HG03460 (cell line): ENCODE measurements around the gene SLC4A11.

Source experiments
- ATAC-seq: cut with Tn5 transposase; IDR thresholded peaks from one replicate; pipeline ENCODE4 v1.9.1; 2021; ENCODE audit not compliant: unreplicated experiment

The SLC4A11 gene

DNA sequence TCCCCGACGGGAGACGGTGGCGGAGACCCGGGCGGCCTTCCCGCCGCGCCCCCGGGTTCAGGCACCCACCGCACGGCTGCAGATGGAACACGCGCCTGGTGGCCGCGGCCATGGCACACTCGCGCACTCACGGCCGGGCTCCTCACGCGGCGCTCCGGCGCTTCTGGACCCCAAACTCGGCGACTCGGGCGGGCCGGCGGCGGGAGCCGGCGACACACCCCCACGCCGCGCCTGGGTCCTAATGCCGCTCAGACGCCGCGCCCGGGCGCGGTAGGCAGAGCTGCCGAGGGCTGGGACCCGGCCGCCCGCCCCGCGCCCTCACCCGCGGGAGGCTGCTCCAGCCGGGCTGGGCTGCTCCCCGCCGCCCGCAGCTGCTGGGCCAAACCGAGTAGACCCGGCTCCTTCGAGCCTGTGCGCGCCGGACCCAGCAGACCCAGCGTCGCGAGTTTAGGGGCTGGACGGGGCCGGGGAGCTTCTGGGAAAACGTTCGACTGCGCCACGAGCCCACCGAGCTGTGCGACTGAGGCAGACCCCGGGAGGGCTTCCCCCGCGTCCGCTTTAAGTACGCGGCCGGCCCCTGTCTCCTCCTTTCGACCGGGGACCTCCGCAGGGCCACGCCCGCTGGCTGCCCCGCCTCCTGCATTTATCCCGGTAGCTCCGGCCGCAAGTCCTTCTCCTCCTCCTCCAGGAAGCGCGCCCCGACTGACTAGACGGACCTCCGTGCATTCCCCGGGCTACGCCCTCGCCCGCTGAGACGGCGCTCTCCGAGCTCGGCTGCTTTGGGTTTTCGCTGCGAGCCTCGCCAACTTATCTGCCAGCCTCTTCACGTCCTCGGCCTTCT is at the start of gene SLC4A11:
Gene SLC4A11 (minus strand): TSS at position 165 of the 841 bp plus-strand sequence. CDS start 53 bp downstream, at position 112.
- ATAC-seq = no peak

DNA sequence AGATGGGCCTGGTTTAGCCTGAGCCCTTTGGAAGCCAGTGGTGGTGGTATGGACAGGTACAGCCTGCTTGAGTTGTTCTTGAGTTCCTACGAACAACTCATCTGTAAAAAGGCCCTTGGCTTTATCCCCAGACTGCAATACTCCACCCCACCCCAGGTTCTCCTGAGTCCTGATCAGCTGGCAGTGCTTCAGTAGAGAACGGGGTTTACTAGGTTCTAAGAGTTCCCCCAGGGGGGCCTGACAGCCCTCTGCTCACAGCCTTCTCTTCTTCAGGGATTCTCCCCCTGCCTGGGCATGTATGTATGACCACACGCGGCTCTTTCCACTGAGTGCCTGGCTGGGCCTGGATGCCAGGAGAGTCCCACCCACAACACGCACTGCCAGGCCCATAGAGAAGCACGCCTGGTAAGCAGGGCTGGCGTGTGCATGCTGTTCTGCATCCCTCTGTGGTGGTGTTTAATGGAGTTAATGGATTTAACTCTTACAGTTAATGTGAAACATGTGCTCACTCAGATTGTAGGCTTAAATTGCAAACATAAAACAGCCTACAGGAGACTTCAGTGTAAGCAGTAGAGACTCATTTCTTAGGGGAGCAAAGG is 44.3 kb upstream of the SLC4A11 start:
- ATAC-seq = no peak

DNA sequence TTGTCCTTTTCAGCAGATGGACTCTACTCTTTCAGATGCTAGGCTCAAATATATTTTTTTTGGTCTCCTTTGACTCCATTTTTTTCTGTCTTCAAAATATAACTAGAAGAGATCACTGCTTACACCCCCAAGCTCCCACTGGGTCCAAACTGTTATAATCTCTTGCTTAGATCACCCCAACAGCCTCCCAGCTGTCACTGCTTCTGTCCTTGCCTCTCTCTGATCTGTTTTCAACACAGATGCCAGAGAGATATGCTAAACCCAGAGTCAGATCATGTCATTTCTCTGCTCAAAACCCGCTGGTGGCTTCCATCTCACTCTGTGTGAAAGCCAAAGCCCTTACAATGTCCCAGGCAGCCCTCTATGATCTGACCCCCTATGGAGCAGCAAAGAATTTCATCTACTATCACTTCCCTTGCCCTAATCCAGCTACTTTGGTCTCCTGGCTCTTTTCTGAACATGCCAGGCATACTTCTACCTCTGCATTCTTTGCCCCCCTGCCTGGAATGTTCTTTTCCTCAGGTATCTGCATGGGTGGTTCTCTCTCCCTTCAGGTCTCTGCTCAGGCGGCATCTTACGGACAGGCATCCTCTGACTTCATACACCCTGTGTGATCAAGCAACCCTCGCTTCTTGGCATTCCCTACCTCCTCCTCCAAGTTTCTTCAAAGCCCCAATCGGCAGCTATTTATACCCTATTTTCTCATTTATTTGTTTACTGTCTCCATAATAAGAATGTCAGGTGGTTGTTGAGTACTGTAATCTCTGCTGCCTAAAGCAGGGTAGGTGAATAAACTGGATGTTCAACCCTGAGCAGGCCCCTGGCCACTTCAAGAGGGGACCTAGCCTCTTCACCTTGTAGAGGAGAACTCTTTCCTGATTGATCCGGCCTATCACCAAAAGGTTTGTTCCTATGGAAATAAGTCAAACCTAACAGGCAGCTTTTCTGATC is 43.6 kb upstream of the SLC4A11 start:
- ATAC-seq = no peak

DNA sequence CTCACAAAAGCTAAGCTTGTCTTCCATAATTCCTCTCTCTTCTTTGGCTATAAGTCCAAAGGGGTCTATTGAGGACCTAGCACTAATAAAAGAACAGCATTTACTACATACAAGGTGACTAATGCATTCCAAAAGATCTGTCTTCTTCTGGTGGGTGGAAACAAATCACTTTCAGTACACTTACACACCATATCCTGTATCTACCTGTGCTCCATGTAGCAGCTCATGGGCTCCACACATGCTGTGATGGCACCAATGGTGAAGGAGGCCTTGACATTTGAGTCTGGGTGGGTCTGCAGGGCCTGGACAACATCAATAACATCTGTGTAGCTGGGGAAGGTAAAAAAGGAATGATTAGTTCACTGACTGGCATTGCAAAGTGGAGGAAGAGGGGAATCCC is 42.4 kb upstream of the SLC4A11 start:
- ATAC-seq = no peak

DNA sequence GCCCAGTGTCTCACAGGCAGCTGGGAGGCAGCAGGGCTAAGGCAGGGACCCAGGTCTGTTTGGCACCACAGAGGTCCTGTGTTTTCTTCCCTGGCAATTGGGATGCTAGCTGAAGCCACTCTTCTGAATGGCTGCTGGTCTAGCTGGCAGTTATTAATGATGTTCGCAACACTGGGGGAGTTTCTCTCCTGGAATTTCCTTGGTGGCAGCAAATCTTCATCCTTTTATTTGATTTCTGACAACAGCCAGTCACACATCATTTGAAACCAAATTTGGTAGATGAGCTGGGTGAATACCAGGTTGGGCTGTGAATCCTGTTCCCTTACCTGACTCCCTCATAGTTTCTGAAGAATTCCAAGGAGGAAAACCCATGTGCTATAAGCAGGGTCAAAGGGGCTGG is 40.8 kb upstream of the SLC4A11 start:
- ATAC-seq = no peak

DNA sequence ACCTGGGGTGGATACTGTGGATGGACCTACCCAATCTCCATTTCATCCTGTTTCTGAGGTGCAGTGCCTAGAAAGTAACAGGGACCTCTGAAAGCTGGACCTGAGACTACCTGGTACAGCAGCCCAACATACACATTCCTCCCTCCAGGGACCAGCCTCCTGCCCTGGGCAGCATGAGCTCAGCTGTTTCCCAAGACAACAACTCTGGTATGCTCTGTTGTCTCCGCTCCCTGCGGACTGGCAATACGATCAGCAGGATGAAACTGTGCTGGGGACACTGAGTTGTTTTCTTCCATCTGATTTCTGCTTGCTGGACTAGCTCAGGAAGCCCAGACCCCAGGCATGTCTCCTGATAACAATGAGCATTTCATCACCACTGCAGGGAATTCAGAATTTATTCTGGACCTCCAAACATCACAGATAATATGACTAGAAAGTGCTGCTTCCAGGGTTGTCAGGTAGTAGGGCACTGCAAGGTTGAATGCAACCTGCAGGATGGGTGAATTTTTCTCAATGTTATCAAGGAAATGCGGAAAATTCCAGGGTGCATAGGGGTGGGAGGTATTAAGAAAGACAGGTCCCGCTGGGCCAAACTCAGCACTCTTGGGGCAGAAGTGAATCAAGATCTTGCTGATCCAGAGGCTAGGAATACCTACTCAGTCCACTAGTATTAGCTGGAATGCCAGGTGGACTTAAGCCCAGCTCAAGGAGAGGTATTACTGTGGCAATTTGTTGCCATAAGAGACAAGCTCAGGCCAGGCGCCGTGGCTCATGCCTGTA is 38.9 kb upstream of the SLC4A11 start:
- ATAC-seq = no peak

DNA sequence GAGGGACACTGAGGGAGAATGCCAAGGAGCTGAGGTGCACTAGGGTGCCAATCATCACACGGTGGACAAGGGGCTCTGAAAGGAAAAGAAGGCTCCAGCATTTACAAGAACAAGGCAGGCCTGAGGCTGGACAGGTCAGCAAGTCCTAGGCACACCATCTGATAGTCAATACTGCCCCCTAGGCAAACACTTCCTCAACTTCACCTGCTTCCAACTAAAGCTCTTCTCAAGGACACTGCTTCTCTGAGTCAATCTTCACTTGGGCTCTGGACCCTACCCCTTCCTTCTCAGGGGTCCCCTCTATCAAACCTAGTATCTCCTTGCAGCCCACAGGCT is 37.7 kb upstream of the SLC4A11 start:
- ATAC-seq = no peak

DNA sequence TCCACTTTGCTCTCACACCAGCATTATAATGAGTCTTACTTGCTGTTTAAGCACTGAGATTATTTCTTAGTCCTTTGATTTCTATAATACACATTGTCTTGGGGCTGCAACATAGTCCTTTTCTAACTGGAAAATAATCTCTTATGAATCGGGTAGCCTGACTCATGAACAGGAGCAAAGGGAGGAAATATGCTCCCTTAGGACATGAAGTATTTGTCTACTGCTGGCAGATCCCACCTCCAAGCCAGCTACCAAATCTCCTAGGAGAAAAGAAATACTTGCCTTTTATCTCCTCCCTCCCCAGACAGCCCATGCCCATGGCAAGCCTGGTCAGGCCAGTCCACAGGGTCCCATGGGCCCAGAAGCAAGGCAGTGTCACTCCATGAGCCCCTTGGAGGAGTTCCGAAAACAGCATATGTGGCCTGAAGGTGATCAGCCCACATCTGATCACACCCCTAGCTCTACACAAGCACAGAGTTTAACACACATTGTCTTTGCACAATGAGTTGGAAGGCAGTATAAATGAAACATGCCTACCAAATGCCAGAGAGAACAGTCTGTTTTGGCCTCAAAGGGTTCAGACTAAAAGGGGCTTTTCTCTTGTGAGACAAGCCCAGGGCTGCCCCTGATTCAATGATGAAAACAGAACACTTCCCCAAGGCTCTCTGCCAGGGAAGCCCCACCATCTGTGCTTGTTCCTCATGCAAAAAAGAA is 37.1 kb upstream of the SLC4A11 start:
- ATAC-seq = no peak

DNA sequence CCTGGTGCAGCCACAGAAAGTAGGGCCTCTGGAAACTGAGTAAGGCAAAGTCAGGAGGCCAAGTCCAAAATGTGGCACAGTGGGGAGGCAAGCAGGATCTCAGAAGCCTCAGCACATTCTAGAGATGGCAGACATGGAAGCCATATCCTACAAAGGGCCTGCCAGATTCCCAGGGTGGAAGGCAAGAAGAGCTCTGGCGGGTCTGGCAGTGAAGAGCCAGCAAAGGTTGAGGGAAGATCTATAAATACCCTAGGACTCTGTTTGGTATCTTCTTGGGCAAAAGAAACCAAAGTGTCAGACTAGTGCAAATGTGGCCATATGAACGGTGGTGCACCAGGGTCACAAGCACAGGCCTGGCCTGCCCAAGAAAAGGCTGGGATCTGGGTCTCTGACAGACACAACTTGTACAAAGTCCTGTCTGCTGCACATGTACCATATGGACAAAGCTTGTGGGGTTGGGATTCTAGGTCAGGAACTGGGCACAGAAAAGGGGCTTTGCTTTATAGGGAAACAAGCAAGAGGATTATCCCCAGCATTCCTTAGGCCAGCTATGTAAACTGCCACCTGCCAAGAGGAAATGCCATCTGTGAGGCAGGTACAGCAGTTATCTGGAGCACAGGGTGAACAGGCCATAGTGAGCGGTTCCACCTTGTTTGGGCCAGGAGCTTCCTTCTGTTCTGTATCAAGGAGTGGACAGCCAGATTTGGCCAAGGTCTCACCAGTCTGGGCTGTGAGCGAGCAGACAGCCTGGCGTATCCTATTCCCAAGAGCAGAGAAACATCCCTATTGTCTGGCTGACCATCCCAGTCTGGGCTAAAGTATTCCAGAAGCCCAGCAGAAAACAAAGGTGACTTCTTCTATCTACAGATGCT is 36.3 kb upstream of the SLC4A11 start:
- ATAC-seq = no peak

DNA sequence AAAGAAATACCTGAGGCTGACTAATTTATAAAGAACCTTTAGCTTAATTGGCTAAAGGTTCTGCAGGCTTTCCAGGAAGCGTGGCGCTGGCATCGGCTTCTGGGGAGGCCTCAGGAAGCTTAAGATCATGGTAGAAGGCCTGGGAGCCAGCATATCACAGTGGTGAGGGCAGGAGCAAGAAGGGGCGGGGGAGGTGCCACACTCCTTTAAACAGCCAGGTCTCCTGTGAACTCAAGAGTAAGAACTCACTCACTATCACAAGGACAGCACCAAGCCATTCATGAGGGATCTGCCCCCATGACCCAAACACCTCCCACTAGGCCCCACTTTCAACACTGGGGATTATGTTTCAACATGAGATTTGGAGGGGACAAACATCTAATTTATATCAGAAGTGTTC is 34.4 kb upstream of the SLC4A11 start:
- ATAC-seq = no peak

DNA sequence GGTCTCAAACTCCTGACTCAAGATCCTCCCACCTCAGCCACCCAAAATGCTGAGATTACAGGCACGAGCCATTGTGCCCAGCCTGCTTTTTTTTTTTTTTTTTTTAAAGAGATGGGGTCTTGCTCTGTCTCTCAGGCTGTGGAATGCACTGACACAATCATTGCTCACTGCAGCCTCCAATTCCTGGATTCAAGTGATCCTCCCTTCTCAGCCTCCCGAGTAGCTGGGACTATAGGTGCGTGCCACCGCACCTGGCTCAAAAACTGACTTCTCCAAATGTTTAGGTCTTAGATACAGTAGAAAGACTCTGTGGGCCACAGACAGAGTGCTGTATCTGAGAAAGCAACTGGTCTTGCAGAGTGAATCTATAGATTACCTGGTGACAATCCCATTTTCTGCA is 31.1 kb upstream of the SLC4A11 start:
- no peak for ATAC-seq

DNA sequence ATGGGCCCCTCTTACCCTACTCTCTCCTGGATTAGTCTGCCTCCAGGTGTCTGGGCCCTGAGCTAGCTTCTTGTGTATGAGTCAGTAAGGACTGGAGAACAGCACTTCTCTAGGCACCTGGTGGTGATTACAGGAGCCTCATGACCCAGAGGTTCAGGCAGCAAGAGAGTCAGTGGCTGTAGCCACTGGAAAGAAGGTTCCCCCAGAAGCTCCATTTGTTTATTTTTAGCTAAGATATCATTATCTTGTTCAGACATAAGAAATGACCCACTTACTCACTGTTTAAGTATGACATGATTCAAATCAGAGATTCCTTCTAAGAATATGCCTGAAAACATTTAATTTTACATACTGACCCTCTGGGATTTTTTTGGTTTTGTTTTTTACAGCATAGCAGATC is 23.6 kb upstream of the SLC4A11 start:
- no peak for ATAC-seq

DNA sequence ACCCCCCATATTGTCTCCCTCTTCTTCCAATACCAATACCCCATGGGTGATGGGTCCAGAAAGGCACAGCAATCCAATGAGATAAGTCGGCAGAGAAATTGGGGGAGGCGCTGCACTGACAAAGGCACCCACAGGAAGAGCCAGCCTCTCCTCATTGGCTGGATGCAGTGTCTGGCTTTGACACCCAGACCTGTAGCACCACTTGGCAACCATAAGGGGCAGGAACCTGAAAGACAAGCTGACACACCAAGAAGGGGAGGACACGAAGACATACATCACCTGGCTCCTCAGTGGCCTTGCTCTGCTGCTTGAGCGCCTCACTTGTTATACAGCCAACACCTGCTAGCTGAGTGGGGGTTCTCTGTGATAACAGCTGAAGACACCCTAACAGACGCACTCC is 19.4 kb upstream of the SLC4A11 start:
- no peak for ATAC-seq

DNA sequence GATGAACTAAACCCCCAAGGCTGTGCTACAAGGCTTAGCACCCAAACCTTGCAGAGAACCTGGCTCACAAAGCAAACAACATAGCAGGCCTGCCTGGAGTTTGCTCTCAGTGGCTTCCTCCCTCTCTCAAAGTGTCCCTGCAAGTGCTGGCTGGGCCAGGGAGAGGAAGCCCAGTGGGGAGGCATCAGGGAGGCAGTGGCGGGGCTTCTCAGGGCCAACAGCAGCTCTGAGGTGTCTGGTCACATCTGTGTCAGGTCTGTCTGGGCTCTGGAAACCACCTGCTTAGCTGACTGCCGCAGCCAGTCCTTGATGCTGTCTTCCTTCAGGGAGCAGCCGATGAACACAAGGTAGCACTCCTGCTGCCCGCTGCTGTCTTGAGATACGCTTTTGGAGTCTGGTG is 16.7 kb upstream of the SLC4A11 start:
- no peak for ATAC-seq

DNA sequence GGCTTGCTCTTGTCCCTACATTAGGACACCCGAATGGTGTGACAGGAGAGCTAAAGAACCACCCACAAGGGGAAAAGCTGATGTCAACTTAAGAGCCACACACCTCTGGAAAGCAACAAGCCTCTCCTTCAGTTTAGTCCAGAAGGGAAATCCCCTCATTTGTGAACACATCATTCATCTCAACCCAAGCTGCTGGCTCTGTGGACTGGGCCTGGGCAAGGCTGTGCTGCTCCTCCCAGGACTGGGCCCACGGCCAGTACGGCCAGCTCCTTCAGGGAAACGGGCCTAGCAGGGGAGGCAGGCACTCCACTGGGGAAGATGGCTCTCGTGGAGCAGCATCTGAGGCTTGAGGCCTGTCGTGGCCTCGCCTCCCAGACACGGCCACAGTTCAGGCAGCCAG is 12.8 kb upstream of the SLC4A11 start:
- ATAC-seq = no peak

DNA sequence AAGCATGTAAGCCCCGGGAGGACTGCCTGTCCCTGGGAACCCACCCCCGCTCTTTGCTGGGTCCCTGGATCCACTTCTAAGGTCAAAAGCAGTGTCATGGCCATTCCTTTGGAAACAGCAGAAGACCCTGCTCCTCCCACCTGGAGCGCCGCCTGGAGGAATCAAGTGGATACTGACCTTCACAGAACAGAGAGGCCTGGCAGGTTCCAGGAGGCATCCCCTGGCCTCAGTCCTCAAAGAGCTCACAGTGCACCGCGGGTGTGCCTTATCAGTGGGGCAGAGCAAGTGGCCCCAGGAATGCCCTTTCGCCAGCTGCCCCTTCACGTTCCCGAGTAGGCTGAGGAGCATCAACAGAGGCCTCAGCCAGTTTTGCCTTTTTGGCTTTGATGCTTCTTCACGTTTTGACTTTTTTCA is 11.1 kb upstream of the SLC4A11 start:
- no peak for ATAC-seq

DNA sequence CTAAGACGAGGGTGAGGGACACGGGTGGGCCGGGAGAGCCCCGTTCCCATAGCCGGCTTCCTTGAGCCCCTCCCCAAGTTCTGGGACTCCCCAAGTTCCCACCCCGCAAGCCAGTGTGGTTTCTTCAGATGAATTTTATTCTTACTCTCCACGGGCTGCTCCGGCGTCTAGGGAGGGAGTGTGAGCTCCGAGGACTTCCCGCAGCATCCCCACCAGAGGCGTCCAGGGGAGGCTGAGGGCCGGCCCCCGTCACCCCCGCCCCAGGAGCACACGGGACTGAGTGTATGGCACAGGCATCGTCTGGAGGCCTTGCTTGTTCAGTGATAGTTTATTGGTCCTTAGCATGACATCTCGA is 10.0 kb upstream of the SLC4A11 start:
- ATAC-seq = no peak

DNA sequence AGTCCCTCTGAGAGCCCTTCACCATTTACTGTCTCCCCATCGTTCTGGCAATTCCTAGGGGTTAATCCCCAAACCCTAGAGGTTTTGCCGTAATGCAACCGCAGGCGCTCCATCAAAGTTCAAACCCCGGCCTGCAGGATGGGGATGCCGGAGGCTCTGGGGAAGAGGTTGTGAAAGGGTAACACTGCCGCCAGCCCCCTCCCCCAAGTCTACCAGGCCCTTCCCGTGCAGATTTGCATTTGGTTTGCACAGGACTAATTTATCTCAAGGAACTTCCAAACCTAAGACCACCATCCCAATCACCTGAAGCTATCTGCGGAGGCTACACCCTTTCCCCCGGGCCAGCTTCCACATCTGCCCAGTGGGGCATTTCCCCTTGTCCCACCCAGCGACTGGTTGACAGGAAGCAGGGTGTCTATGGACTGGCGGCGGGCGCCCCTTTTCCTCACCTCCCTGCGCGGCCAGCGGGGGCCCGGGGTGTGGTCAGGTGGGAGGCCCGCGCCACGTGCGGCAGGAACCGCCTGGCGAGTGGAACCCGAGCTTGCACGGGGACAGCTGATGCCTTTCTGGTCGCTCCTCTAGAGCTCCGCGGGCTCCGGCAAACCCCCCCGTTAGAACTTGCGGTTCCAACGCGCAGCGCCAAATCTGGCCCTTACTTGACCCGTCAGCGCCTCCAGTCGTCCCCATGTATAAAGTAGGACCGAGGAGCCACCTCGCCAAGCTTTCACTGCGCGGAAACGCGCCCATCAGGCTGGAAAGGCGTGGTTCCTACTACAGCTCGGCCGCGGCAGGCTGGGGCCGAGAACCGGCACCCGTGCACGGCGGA is 9.4 kb upstream of the SLC4A11 start:
- ATAC-seq = no peak

DNA sequence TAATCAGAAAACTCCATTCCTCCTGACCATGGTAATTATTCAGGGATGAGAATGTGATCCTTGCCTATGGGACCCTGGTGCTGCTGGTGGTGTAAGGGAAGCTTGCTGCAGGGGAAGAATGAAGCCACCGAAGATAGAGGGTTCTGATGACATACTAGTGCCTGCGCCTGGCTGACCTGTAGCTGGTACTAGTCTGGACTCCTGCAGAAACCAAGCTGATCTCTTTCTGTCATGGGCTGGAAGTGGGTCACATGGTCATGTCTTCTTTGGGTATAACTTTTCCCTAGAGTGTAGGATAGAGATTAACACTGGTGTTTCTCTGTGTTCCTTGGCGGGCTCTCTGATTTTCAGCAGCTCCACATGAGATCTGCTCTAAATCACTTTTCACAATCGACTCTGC is 8.6 kb upstream of the SLC4A11 start:
- no peak for ATAC-seq
